UCSD-AML1 (cell line): ENCODE data around the gene RTEL1.

Source experiments
- DNase-seq: peaks from one replicate; lab custom pipeline; 2025; ENCODE audit not compliant: unreplicated experiment; lab: John Stamatoyannopoulos, UW

The RTEL1 gene

GRCh38 chr20:63699466-63700198, 41.5 kb downstream of the RTEL1 start:
- DNase-seq = no peak

- no peak for DNase-seq
These were observed 42.3 kb downstream of the RTEL1 start for GRCh38 chr20:63700199-63701050.

DNA sequence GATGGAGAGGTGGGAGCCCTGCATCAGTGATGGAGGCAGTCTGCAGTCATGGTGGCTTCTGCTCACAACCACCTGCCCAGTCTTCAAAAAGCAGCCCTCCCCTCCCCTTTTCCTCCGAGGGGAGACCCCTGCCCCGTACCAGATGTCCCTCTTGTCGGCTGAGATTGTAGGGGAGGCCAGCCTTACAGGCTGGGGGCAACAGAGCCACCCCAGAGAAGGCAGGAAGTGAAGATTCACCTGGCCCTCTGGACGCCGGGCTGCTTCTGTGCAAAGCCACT, 42.9 kb downstream of the RTEL1 start:
- DNase-seq = no peak

DNA sequence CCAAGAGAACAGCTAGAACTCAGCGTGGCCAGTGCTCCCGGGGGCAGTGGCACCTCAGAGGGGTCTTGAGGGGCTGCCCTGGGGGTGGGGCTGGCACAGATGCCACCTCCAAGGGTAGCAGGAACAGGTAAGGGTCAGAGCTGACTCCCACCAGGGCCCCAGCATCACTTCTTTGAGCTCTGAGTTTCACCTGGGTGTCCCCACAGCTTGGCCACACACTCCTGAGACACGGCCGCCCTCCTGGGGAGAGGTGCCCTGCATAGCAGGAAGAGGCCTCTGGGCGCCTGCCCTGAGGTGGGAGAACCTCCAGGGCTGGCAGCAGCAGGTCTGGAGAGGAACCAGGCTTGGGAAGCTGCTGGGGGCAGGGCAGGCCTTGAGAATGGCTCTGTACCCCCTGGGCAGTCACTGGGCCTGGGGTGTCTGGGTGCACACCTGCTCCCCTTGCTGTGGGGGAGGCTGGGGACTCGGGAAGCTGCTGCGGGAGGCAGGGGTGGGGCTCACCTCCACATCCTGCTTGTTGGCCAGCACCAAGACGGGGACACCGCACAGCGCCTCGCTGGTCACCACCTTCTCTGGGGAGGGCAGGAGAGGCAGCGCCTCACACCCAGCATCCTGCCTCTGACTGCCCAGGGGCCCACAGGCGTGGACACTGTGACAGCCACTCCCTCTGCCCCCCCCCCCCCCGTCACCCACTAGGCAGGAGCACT, 43.4 kb downstream of the RTEL1 start:
- DNase-seq = no peak

- DNase-seq = no peak
These were observed 44.0 kb downstream of the RTEL1 start for GRCh38 chr20:63702036-63702665.

DNA sequence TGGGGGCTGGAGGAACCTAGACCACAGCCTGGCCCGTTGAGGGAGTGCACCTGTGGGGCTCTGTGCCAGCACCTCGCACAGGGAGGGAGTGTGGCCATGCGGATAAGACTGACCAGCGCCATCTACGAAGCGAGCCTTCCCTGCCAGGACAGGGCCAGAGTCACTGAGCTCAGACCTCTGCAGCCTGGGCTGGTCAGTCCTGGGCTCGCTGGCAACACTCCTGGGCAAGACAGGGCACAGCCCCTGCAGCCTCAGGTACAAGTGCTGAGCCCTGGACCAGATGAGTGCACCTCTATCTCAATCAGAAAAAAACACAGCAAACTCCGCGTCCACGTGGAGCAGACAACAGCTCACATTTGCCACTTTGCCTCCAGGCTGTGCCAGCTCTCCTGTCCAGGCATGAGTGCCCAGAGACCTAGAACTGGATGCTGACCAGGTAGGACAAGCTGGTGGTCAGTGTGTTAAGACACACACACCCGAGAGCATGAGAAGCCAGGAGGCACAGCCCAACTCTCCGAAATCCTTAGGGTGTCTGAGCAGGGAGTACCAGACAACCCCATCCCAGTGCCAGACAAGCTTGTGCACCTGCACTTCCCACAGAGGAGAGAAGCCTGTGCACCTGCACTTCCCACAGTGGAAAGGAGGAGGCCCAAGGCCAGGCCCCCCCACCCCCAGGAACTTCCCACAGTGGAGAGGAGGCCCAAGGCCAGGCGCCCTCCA, 44.8 kb downstream of the RTEL1 start:
- DNase-seq = no peak

- no peak for DNase-seq
These were observed 45.4 kb downstream of the RTEL1 start for GRCh38 chr20:63703471-63703975.

- DNase-seq = no peak
These were observed 46.0 kb downstream of the RTEL1 start for GRCh38 chr20:63703976-63704748.

GRCh38 chr20:63704749-63705117, 46.6 kb downstream of the RTEL1 start:
- DNase-seq = no peak

DNA sequence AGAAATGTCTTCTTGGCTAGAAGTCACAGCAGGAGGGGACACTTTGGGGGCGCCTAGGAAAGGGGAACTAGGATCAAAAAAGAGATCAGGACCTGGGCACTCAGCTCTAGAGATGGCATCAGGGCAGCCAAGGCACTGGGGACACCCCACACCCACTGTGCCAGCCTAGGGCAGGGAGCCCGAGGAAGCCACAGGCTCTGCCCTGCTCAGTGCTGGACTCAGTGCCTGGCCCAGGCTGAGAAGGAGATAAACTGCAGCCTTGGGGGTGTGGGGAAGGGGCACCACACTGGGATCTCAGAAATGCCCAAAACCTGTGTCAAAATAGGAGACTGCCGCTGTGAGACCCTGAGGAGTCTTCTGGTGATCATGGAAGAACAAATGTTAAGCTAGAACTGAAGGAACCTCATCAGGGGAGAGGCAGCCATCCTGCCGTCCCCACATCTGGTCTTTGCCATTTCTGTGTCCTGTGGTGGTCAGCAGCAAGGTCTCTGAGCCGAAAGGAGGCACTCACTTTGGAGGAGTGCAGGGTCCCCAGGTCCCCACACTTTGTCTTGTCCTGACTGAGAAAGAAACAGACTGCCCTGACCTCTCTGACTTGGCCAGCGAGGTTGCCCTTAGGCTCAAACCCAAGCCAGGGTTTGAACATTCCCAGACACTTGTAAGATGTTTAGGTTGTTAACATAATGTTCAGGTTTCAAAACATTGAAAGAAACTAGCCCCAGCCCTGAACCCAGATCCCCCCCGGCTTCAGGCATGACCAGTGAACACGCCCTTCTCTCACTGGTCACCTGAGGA, 47.3 kb downstream of the RTEL1 start:
- DNase-seq = no peak

DNA sequence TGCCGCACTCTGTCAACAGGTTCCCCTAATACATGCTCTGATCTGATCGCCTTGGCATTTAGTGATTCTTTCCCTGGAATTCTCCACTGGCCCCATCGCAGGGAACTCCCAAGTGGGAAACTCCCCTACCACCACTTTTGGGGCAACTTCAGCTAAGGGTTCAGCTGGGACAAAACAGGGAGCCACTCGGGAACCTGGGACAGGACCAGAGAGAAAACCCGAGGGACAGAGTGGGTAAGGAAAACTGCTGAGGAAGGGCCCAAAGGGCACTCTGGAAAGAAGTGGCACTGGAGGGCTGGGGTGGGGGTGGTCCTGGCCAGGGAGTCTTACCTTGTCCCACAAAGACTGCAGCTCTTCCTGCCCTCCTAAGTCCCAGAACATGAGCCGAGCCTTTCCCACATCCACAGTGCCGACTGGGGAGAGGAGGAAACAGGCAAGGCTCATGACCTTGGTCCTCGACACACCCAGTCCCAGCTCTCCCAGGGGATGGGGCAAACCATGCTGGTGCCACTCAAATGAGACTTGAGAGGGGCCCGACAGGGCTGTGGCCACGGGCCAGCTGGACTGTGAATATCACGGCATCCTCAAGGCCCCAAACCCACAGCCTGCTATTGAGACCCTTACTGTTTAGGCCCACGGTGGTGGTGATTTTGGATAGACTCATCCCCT, 48.0 kb downstream of the RTEL1 start:
- no peak for DNase-seq

GRCh38 chr20:63706852-63707557, 48.9 kb downstream of the RTEL1 start:
- DNase-seq = peak; percentile 56

DNA sequence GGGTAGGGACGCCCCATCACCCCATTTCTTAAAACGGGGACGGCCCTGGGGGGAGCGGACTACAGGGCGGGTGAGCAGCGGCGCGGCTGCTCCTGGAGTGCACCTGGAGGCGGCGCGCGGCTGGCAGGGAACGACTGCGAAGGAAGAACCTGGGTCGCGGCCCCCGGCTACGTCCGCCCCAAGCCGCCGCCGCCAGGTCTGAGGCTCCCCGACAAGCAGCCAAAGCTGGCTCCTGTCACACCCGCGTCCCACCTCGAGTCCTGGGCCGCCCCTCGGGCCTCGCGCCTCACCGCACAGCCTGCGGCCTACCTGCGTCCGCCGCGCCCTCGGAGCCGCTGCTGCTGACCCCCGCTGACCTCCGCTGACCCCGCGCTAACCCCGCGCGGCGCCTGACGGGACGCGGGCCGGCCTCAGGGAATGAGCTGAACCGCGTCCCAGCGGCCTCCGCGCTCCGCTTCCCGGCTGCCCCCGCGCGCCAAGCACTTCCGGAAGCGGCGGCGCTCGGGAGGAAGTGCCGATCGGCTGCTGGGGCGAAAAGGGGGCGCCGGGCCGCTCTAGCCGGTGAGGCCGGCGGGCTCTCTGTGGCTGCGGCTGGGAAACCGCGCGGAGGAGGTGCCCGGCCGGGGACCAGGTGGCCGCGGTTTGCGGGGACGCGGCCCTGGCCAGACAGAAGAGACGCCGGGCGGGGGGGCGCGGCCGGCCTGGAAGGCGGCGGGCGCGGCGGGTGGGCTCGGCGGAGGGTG, 49.6 kb downstream of the RTEL1 start, which contains the start of the genes ARFRP1 and ZGPAT:
Gene ARFRP1 (minus strand): TSS at position 419 of the 743 bp plus-strand sequence. CDS start 885 bp downstream, outside the sequence.
Gene ZGPAT (plus strand): TSS at position 482 of the 743 bp plus-strand sequence. CDS start 542 bp downstream, outside the sequence.
- peak; percentile 91 for DNase-seq

DNA sequence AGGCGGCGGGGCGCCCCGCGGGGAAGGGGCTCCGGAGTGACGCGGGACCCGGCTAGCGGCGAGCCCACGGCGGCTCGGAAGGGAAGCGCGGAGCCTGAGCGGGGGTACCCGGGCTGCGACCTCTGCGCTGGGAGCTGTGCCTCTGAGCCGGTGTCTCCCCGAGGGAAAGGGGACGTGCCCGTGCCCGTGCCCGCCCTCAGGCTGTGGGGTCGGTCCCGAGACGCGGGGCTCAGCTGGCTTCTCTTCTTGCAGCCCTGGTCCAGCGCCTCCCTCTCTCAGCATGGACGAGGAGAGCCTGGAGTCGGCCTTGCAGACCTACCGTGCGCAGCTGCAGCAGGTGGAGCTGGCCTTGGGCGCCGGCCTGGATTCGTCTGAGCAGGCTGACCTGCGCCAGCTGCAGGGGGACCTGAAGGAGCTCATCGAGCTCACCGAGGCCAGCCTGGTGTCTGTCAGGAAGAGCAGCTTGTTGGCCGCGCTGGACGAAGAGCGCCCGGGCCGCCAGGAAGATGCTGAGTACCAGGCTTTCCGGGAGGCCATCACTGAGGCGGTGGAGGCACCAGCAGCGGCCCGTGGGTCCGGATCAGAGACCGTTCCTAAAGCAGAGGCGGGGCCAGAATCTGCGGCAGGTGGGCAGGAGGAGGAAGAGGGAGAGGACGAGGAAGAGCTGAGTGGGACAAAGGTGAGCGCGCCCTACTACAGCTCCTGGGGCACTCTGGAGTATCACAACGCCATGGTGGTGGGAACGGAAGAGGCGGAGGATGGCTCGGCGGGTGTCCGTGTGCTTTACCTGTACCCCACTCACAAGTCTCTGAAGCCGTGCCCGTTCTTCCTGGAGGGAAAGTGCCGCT, 50.4 kb downstream of the RTEL1 start:
- no peak for DNase-seq

- DNase-seq = no peak
These were observed 51.0 kb downstream of the RTEL1 start for GRCh38 chr20:63709149-63709527.

DNA sequence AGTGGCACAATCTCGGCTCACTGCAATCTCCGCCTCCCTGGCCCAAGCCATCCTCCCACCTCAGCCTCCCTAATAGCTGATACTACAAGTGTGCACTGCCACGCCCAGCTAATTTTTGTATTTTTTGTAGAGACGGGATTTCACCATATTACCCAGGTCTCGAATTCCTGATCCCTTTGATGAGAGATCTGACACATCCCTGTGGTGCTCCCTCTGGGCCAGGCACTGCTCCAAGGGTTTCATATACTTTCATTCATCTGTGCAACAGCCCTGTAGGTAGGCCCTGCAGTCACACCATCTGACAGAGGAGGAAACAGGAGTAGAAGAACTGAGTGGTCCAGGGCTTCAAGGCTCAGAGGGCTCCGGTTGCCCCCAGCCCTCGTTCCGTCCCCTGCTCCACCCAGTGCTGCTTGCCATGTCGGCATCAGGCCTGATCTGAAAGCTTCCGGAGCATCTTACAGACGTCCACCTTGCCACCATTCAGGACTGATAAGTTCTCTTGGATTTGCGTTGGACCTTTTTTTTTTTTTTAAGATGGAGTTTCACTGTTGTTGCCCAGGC, 53.1 kb downstream of the RTEL1 start:
- no peak for DNase-seq
